Activated CD8-positive, alpha-beta memory T cell treated with anti-CD3 and anti-CD28 coated beads for 36 hours (primary cell): ENCODE results near the gene CYB561A3. TPM values are rescaled to one million over a fixed set of nuclear protein-coding genes. Genes with fewer than 3 reads are reported as not detected.

Source experiments
- CTCF ChIA-PET: fragments of 350-600 bp; sonication (Branson Sonifier 250); formaldehyde crosslinking; loops from one replicate; lab custom pipeline; 2021; ENCODE audit warnings: antibody characterized with exemption; lab: Charles Lee
- POLR2A ChIA-PET: fragments of 350-600 bp; sonication (Branson Sonifier 250); formaldehyde crosslinking; loops from one replicate; lab custom pipeline; 2021; ENCODE audit warnings: antibody characterized with exemption; lab: Charles Lee
- total RNA-seq, 2 experiments: library from RNA; stranded (reverse); gene quantifications; one replicate each; pipeline ENCODE4 v1.2.3, GENCODE V29; 2021

CYB561A3 gene
- total RNA-seq, 2 experiments from 2014 or later = 44.8 to 55.4 TPM

DNA sequence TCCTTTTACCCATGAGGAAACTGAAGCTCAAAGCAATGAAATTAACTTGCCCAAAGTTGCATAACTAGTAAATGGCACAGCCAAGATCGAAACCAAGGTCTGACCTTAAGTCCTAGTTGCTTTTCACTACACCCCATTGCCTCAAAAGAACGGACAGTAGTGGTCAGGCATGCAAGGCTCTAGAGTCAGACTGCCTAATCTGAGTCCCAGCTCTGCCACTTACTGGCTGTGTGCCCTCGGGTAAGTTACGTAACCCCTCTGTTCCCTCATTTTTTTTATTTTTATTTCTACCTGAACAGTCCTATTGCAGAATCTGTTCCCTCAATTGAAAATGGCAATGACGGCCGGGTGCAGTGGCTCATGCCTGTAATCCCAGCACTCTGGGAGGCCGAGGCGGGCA, 9.6 kb downstream of the CYB561A3 start:
- CTCF ChIA-PET = interaction anchor here (1.0 kb wide), 1 partner anchor 10 kb away, joined by 3 read pairs; the partner anchor contains the start of gene TMEM138
- POLR2A ChIA-PET = no interaction called here

DNA sequence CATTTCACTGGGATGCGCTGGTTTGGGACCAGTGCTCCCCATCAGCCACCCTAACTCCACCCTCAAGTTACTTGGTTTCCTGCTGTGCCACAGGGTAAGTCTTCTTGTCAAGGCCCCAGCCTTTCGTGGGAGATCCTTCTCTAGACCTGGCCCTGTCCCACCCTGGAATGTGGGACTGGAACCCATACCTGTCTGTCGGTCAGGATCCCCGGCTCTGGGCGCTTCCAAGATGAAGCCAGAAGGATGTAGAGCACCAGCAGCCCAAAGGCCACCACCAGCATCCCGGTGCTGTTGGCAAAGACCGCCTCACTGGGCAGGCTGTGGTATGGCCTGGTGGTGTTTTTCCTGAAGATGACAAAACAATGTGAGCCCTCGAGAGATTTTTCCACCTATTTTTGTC, 10.9 kb downstream of the CYB561A3 start:
- CTCF ChIA-PET = interaction anchor here (2.1 kb wide), 1 partner anchor 35 kb away, joined by 7 read pairs; no protein-coding TSS in a partner anchor
- POLR2A ChIA-PET = no interaction called here

GRCh38 chr11:61350336-61350735, 11.3 kb downstream of the CYB561A3 start:
- ChIA-PET POLR2A (no interaction called here), CTCF (interaction anchor here (2.1 kb wide), 1 partner anchor 35 kb away, joined by 7 read pairs; no protein-coding TSS in a partner anchor)

DNA sequence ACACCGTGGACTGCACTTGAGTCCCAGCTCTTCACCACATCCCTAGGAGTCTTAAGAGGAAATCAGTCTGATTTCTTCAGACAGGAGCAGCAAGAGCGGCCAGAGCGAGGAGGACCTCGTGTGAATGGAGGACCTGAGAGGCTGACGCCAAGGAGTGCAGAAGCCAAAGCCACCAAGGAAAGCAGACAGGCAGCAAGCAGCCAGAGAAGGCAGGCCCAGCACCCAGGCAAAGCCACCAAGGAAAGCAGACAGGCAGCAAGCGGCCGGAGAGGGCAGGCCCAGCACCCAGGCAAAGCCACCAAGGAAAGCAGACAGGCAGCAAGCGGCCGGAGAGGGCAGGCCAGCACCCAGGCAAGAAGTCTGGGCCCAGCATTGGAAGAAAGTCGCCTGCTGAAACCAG, 11.8 kb downstream of the CYB561A3 start:
- POLR2A ChIA-PET = no interaction called here
- CTCF ChIA-PET = interaction anchor here (0.6 to 2.1 kb wide), 2 partner anchors 36 to 57 kb away, joined by 3 to 7 read pairs; no protein-coding TSS in a partner anchor

GRCh38 chr11:61349189-61349751, 12.4 kb downstream of the CYB561A3 start:
- CTCF ChIA-PET = interaction anchor here (0.6 to 2.1 kb wide), 2 partner anchors 36 to 56 kb away, joined by 3 to 7 read pairs; no protein-coding TSS in a partner anchor
- POLR2A ChIA-PET = no interaction called here

DNA sequence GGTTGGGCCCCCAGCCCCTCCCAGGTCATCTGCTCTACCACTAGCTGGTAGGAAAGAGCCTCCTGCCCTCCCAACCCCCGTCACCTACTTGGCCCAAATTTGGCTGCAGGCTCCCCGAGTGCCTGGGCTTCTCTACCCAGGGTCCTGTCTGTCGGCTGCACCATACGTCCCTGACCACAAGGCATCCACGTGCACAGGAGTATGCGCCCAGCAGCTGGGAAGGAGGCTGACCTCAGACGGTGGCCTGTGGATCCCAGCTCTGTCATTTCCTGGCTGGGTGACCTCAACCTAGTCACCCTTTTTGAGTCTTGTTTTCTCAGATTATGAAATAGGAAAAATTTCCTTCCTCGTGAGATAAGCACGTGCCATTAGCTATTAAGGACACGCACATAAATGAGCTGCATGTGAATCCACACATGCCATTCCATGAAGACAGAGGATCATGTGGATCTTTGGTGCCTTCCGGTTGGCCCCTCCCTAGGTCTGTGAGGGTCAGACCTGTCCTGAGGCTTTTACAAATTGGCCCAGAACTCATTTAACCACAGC, 13.7 kb downstream of the CYB561A3 start:
- ChIA-PET CTCF (interaction anchor here (1.2 kb wide), 1 partner anchor 12 kb away, joined by 6 read pairs; no protein-coding TSS in a partner anchor), POLR2A (no interaction called here)

DNA sequence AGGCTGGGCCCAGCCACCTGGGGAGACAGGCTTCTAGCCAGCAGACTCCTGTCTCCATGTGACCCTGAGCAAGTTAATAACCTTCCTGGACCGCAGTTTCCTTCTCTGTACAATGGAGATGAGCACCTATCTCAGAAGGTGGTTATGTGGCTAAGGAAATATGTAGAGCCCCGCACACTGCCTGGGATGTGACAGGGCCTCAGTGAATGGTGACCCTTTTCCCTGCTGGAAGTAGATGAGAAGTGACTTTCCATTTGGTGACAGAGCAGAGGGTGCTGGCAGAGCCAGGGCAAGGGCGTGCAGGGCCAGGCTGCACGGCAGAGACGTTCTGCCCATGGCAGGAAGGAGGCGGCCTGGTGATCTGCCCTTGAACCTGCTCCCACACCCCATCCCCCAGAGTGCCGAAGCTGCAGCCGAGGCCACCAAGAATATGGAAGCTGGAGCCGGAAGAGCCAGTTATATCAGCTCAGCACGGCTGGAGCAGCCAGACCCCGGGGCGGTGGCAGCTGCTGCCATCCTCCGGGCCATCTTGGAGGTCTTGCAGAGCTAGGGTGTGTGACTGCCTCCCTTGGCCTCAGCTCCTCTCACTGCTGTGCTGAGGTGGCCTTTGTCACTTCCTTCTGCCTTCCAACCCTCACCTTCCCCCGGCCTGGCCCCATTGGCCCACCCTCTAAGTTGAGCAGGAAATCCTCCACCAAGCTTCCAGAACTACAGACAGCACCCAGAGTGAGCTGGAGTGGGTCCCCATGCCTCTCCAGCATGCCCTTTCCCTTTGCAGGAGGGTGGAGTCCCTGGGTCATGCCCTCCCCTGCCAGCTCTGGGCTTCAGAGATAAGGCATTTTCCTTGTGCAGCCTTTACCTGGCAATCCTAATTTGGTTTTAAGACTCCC, 15.5 kb downstream of the CYB561A3 start:
- ChIA-PET POLR2A (no interaction called here), CTCF (interaction anchor here (0.8 to 1.2 kb wide), 2 partner anchors 10 kb away, joined by 3 read pairs; no protein-coding TSS in a partner anchor)

- POLR2A ChIA-PET = no interaction called here
- CTCF ChIA-PET = interaction anchor here (1.2 kb wide), 1 partner anchor 9 kb away, joined by 3 read pairs; no protein-coding TSS in a partner anchor
Observed at GRCh38 chr11:61345170-61345610, 16.5 kb downstream of the CYB561A3 start.

DNA sequence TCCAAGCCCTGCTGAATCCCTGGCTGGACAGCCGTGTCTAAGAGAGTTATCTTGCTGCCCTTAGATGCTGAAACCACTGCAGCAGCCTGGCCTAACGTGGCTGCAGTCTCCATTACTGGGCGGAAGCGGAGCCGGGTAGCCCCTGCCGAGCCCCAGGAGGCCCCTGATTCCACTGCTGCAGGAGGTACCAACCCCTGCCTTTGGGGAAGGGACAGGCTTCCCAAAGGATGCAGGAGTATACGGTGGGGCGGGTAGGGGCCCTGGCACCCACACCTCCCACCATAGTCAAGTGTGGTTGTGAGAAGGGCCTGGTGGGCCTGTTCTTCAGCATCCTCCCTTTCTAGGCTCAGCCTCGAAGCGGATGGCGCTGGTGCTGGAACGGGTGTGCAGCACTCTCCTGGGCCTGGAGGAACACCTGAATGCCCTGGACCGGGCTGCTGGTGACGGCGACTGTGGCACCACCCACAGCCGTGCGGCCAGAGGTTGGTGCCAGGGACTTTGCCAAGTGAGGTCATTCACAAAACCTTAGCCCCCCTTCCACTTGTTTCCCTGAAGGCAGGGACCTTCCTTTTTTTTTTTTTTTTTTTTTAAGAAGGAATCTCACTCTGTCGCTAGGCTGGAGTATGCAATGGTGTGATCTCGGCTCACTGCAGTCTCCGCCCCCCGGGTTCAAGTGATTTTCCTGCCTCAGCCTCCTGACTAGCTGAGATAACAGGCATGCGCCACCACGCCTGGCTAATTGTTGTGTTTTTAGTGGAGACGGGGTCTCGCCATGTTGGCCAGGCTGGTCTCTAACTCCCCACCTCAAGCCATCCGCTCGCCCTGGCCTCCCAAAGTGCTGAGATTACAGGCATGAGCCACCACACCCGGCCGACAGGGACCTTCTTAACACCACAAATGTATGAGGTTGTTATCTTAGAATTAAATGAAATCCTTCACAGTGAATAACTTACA, 17.6 kb downstream of the CYB561A3 start:
- POLR2A ChIA-PET = no interaction called here
- CTCF ChIA-PET = interaction anchor here (1.2 kb wide), 1 partner anchor 8 kb away, joined by 3 read pairs; no protein-coding TSS in a partner anchor

DNA sequence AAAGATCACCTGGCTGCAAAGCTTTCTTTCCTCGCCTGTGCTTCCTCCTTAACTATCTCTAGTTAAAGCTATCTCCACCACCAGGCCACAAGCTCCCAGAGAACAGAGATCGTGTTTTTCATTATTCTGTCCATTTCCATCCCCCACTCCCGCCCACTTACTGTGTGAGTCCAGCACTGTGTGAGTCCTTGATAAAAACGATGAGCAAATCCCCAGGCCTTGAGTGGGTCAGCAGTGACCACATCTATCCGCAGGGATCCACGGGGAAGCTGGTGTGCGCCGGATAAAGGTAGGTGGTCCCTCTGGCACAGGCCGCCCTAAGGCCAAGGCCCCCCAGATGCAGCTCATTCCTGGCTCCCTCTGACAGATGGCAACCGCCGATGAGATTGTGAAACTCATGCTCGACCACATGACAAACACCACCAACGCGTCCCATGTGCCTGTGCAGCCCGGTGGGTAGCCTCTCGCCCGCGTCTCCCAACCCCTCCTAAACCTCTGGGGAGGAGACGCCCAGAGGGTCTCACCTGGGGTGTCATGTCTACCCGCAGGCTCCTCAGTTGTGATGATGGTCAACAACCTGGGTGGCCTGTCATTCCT, 19.4 kb downstream of the CYB561A3 start:
- ChIA-PET CTCF (interaction anchor here (1.3 kb wide), 1 partner anchor 44 kb away, joined by 6 read pairs; no protein-coding TSS in a partner anchor), POLR2A (no interaction called here)

DNA sequence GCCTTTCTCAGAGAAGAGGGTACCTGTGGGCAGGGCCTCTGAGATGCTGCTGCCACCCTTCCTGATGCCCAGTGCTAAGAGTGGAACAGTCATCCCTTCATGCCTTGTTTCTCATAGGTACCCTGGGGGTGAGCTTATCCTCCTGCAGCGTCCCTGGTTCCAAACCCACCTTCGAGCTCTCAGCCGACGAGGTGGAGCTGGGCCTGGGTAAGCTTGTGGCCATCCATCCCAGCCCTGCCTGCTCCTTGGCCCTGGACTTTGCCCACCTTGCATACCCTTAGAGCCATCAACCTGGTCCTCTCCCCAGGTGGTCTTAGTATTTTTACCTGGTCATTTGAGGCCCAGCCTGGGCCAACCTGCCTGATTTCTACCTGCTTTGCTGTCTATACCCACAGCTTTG, 20.0 kb downstream of the CYB561A3 start:
- POLR2A ChIA-PET = no interaction called here
- CTCF ChIA-PET = interaction anchor here (1.3 kb wide), 1 partner anchor 44 kb away, joined by 6 read pairs; no protein-coding TSS in a partner anchor

GRCh38 chr11:61340979-61341378, 20.7 kb downstream of the CYB561A3 start:
- POLR2A ChIA-PET = no interaction called here
- CTCF ChIA-PET = interaction anchor here (1.3 kb wide), 1 partner anchor 45 kb away, joined by 6 read pairs; no protein-coding TSS in a partner anchor

GRCh38 chr11:61339490-61339878, 22.2 kb downstream of the CYB561A3 start:
- ChIA-PET CTCF (interaction anchor here (1.3 to 4.1 kb wide), 2 partner anchors 46 to 53 kb away, joined by 3 to 36 read pairs; partner anchors contain the start of gene TMEM216), POLR2A (no interaction called here)

GRCh38 chr11:61338783-61339489, 22.7 kb downstream of the CYB561A3 start:
- CTCF ChIA-PET = interaction anchor here (0.6 to 6.4 kb wide), 6 partner anchors 24 to 60 kb away, joined by 3 to 99 read pairs (median 4); partner anchors contain the start of gene TMEM216
- POLR2A ChIA-PET = no interaction called here

DNA sequence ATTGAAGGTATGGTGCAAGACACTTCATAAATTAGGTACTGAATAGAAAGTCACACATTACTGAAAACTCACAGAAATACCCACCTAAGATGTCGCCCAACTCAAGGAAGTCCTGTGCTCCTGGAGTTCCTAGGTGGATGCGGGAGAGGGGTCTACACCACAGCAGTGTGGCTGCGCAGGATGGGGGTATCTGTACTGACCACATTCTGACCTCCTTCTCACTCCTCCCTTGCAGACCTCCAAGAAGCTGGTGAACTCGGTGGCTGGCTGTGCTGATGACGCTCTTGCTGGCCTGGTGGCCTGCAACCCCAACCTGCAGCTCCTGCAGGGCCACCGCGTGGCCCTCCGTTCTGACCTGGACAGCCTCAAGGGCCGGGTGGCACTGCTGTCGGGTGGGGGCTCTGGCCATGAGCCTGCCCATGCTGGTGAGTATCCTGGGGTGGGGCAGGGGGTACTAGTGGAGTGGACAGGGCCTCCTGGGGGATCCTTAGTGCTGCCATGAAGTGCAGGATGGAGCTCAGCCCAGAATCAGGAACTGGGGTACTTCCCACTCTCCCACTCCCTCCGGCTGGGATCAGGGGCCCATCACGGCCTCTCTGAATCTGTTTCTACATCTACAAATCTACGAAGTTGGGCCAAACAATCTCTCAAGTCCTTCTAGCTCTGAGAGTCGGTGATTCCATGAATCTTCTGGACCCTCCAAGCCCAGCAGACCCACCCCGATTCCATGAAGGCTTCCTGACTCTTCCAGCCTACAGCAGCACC, 23.8 kb downstream of the CYB561A3 start:
- POLR2A ChIA-PET = interaction anchor here (1.4 kb wide), 1 partner anchor 23 kb away, joined by 3 read pairs; no protein-coding TSS in a partner anchor
- CTCF ChIA-PET = interaction anchor here (1.3 to 6.4 kb wide), 6 partner anchors 25 to 62 kb away, joined by 3 to 99 read pairs (median 10); partner anchors contain the start of gene TMEM216
